Spleen (tissue), 7 donors: ENCODE results near the gene TMC1.
"Not testable (repeated sequence)": the region's sequence is repeated elsewhere in the genome, so short reads cannot be mapped to it uniquely, and the experiment has no call there.

Experiments used
- CTCF ChIP-seq, 11 experiments: fragments of 200-600 bp in 7 of 11; fragments of 450-650 bp in 4 of 11; sonication (generic) in 4 of 11; IDR thresholded peaks in 8 of 11; conservative IDR thresholded peaks in 3 of 11; 1 replicate in 7 of 11; 2 replicates in 4 of 11; pipeline versions ENCODE4 v1.4.0 to v1.8.0; 2016 to 2021; ENCODE audit warnings: antibody characterized with exemption in 11 of 11, inconsistent platforms in 4 of 11, mild to moderate bottlenecking in 1 of 11
- POLR2A ChIP-seq, 3 donors: fragments of 450-650 bp; IDR thresholded peaks; one replicate each; pipeline ENCODE4 v1.5.1; 2017; ENCODE audit warnings: antibody characterized with exemption in 3 of 3, mild to moderate bottlenecking in 1 of 3
- donor health status: DM: no; HTN: no; CAD: no; lungs with moderate emphysema.
- donor health status: DM: no; HTN: no; CAD: no.
- donor health status: DM: no; HTN: no; CAD: no.

- not testable (repeated sequence) for TF ChIP-seq CTCF (IDR thresholded peaks at IDR 0.05 in 8 of 11, conservative IDR thresholded peaks at IDR 0.05 in 3 of 11); POLR2A (IDR thresholded peaks at IDR 0.05)
Observed at GRCh38 chr9:72487665-72488064, 33.7 kb upstream of the TMC1 start.
